Activated CD4-positive, alpha-beta T cell treated with anti-CD3 and anti-CD28 coated beads, Interleukin-2, amount 50 U/mL, for 48 hours (primary cell): ENCODE measurements around the gene ZNF565.
"Not testable (repeated sequence)": the region's sequence is repeated elsewhere in the genome, so short reads cannot be mapped to it uniquely, and the experiment has no call there.

Experiments used
- DNase-seq, 2 experiments: peaks; one replicate each; pipeline ENCODE4 v3.0.0-alpha.2; 2020

Gene ZNF565

GRCh38 chr19:36214386-36215275 lies at the start of gene ZNF565, which contains the start of gene ZNF146:
Gene ZNF565 (minus strand): TSS chr19:36214665. CDS start chr19:36201985, 12,680 bp downstream.
Gene ZNF146 (plus strand): TSS chr19:36215106. CDS start chr19:36236441, 21,335 bp downstream.
- peak; percentile 98 to 99 for DNase-seq

GRCh38 chr19:36259211-36259610 lies 44.7 kb upstream of the ZNF565 start:
- no peak for DNase-seq

GRCh38 chr19:36258028-36258875 lies 43.8 kb upstream of the ZNF565 start:
- DNase-seq = no peak

GRCh38 chr19:36257520-36257876 lies 43.0 kb upstream of the ZNF565 start:
- no peak for DNase-seq

- no peak for DNase-seq
Measured at GRCh38 chr19:36256853-36257519, 42.5 kb upstream of the ZNF565 start.

GRCh38 chr19:36256064-36256463 lies 41.6 kb upstream of the ZNF565 start:
- no peak for DNase-seq

- DNase-seq = no peak
Measured at GRCh38 chr19:36255316-36255715, 40.9 kb upstream of the ZNF565 start.

GRCh38 chr19:36254848-36255247 lies 40.4 kb upstream of the ZNF565 start:
- no peak for DNase-seq

- DNase-seq = no peak
Measured at GRCh38 chr19:36252047-36252446, 37.6 kb upstream of the ZNF565 start.

- DNase-seq = no peak
Measured at GRCh38 chr19:36246006-36246481, 31.6 kb upstream of the ZNF565 start.

GRCh38 chr19:36245210-36246005 lies 30.9 kb upstream of the ZNF565 start:
- no peak for DNase-seq

- no peak for DNase-seq
Measured at GRCh38 chr19:36244066-36244465, 29.6 kb upstream of the ZNF565 start.

- no peak for DNase-seq
Measured at GRCh38 chr19:36236946-36237310, 22.5 kb upstream of the ZNF565 start.

GRCh38 chr19:36236304-36236945 lies 22.0 kb upstream of the ZNF565 start:
- no peak for DNase-seq

GRCh38 chr19:36233626-36234025 lies 19.2 kb upstream of the ZNF565 start:
- not testable (repeated sequence) for DNase-seq

GRCh38 chr19:36225219-36225892 lies 10.9 kb upstream of the ZNF565 start:
- DNase-seq = no peak

- no peak for DNase-seq
Measured at GRCh38 chr19:36222503-36222902, 8.0 kb upstream of the ZNF565 start.

- no peak for DNase-seq
Measured at GRCh38 chr19:36221474-36221873, 7.0 kb upstream of the ZNF565 start.

- DNase-seq = peak; percentile 31 to 41
Measured at GRCh38 chr19:36215276-36216123, 1.0 kb upstream of the ZNF565 start.

GRCh38 chr19:36212895-36213294 lies 1.6 kb downstream of the ZNF565 start:
- DNase-seq = no peak
